PC-9 (cell line): ENCODE measurements around the gene CACNA1G. TPM values are rescaled to one million over a fixed set of nuclear protein-coding genes. Genes with fewer than 3 reads are reported as not detected.

Source experiments
- BruUV-seq: library from RNA; stranded (reverse); fragments of 400-500 nt; replicated peaks from 2 replicates; lab custom pipeline; 2021; lab: Mats Ljungman, UMichigan
- CTCF ChIA-PET: fragments of 300-600 bp; sonication (Branson Sonifier 250); formaldehyde crosslinking; loops from one replicate; lab custom pipeline; 2022; ENCODE audit warnings: antibody characterized with exemption; lab: Charles Lee
- POLR2A ChIA-PET: fragments of 300-600 bp; sonication (Branson Sonifier 250); formaldehyde crosslinking; loops from one replicate; lab custom pipeline; 2022; ENCODE audit warnings: antibody characterized with exemption; ENCODE audit not compliant: unreplicated experiment; lab: Charles Lee
- DNase-seq, 2 experiments: peaks; one replicate each; pipeline versions ENCODE4 v3.0.0 to v3.0.0-alpha.2; 2015 to 2022; ENCODE audit warnings: mixed read lengths in 1 of 2
- H2AFZ ChIP-seq: fragments of 200-600 bp; sonication (generic); 2 replicates; pipeline ENCODE4 v1.8.1; 2017; ENCODE audit warnings: antibody characterized with exemption
- H3F3A ChIP-seq: fragments of 200-600 bp; sonication (generic); 2 replicates; pipeline ENCODE4 v1.8.1; 2017; ENCODE audit warnings: antibody characterized with exemption, mild to moderate bottlenecking, low read depth; ENCODE audit not compliant: insufficient read depth
- H3K27ac ChIP-seq: fragments of 200-600 bp; sonication (generic); 2 replicates; pipeline ENCODE4 v1.6.1; 2016; ENCODE audit warnings: mixed run types
- H3K27me3 ChIP-seq: fragments of 200-600 bp; sonication (generic); 2 replicates; pipeline ENCODE4 v1.6.1; 2016; ENCODE audit warnings: low read depth, mixed run types; ENCODE audit not compliant: insufficient read depth
- H3K36me3 ChIP-seq: fragments of 200-600 bp; sonication (generic); 2 replicates; pipeline ENCODE4 v1.6.1; 2016; ENCODE audit warnings: low read depth, mixed run types
- H3K4me1 ChIP-seq: fragments of 200-600 bp; sonication (generic); replicated peaks from 2 replicates; pipeline ENCODE4 v1.6.1; 2016; ENCODE audit warnings: mixed run types; ENCODE audit not compliant: insufficient read depth
- H3K4me2 ChIP-seq: fragments of 200-600 bp; sonication (generic); 2 replicates; pipeline ENCODE4 v1.6.1; 2017; ENCODE audit warnings: mixed run types
- H3K4me3 ChIP-seq: fragments of 200-600 bp; sonication (generic); 2 replicates; pipeline ENCODE4 v1.6.1; 2016; ENCODE audit warnings: mixed run types
- H3K79me2 ChIP-seq: fragments of 200-600 bp; sonication (generic); 2 replicates; pipeline ENCODE4 v1.6.1; 2017; ENCODE audit warnings: low read depth, mixed run types
- H3K9me2 ChIP-seq: fragments of 200-600 bp; sonication (generic); 2 replicates; pipeline ENCODE4 v1.8.1; 2017; ENCODE audit warnings: mild to moderate bottlenecking; ENCODE audit not compliant: insufficient read depth
- H3K9me3 ChIP-seq: fragments of 200-600 bp; sonication (generic); 2 replicates; pipeline ENCODE4 v1.8.1; 2016; ENCODE audit warnings: low read depth; ENCODE audit not compliant: insufficient read depth
- H4K20me1 ChIP-seq: fragments of 200-600 bp; sonication (generic); 2 replicates; pipeline ENCODE4 v1.8.1; 2017; ENCODE audit not compliant: insufficient read depth
- CTCF ChIP-seq: fragments of 200-600 bp; sonication (generic); conservative IDR thresholded peaks from 2 replicates; pipeline ENCODE4 v1.6.1; 2017; ENCODE audit warnings: mixed run types, antibody characterized with exemption, mild to moderate bottlenecking, moderate library complexity
- EZH2 ChIP-seq: fragments of 200-600 bp; sonication (generic); IDR thresholded peaks from 2 replicates; pipeline ENCODE4 v1.8.0; 2017; ENCODE audit warnings: antibody characterized with exemption, low read depth
- intact Hi-C: fragments of 100-400 bp; cut with micrococcal nuclease; formaldehyde crosslinking; loops from one replicate; pipeline ENCODE4 v1.10.0; 2022; ENCODE audit not compliant: unreplicated experiment
- total RNA-seq: library from RNA; stranded (reverse); gene quantifications from 2 replicates; pipeline ENCODE4 v1.2.3, GENCODE V29; 2021

The CACNA1G gene
- total RNA-seq, 1 experiment from 2014 or later, result 0.46 TPM

GRCh38 chr17:50594892-50595291 is 34.4 kb downstream of the CACNA1G start:
- Histone ChIP-seq H3K4me2 (no peak overlapping the region), H3K4me1 (no peaks in the 10 kb centered on the region), H3K9me3 (no peaks in the 10 kb centered on the region), H3K36me3 (no peaks in the 10 kb centered on the region), H3K27ac (no peak overlapping the region), H3K9me2 (no peaks in the 10 kb centered on the region), H3K4me3 (no peak overlapping the region), H4K20me1 (no peaks in the 10 kb centered on the region), H3K79me2 (no peaks in the 10 kb centered on the region), H3F3A (no peaks in the 10 kb centered on the region), H2AFZ (no peak overlapping the region), H3K27me3 (peaks cover 45% of the 10 kb centered on the region)
- intact Hi-C loops, result no loop called here
- no peak for DNase-seq
- no TSS peak for BruUV-seq
- TF ChIP-seq CTCF (no peak), EZH2 (no peak)
- ChIA-PET POLR2A (no interaction called here), CTCF (no interaction called here)

GRCh38 chr17:50596191-50597037 is 35.9 kb downstream of the CACNA1G start:
- ChIA-PET CTCF (no interaction called here), POLR2A (no interaction called here)
- Histone ChIP-seq H3K27me3 (peaks cover 58% of the 10 kb centered on the region), H4K20me1 (no peaks in the 10 kb centered on the region), H3F3A (no peaks in the 10 kb centered on the region), H3K9me3 (no peaks in the 10 kb centered on the region), H2AFZ (no peak overlapping the region), H3K4me3 (no peak overlapping the region), H3K36me3 (no peaks in the 10 kb centered on the region), H3K9me2 (no peaks in the 10 kb centered on the region), H3K27ac (no peak overlapping the region), H3K79me2 (no peaks in the 10 kb centered on the region), H3K4me2 (no peak overlapping the region), H3K4me1 (no peaks in the 10 kb centered on the region)
- intact Hi-C loops, result no loop called here
- DNase-seq, result no peak
- no TSS peak for BruUV-seq
- no peak for TF ChIP-seq EZH2
- TF ChIP-seq CTCF, result no peak

- intact Hi-C loops, result no loop called here
- no peaks in the 10 kb centered on the region for H4K20me1 ChIP-seq
- no peaks in the 10 kb centered on the region for H3K9me3 ChIP-seq
- H3F3A ChIP-seq, result no peaks in the 10 kb centered on the region
- no peaks in the 10 kb centered on the region for H3K4me1 ChIP-seq
- H3K27me3 ChIP-seq, result peaks cover 63% of the 10 kb centered on the region
- ChIA-PET CTCF (no interaction called here), POLR2A (no interaction called here)
- no TSS peak for BruUV-seq
- H3K27ac ChIP-seq, result no peak overlapping the region
- no peaks in the 10 kb centered on the region for H3K9me2 ChIP-seq
- H3K79me2 ChIP-seq, result no peaks in the 10 kb centered on the region
- TF ChIP-seq EZH2 (no peak), CTCF (no peak)
- no peaks in the 10 kb centered on the region for H3K36me3 ChIP-seq
- no peak overlapping the region for H2AFZ ChIP-seq
- H3K4me3 ChIP-seq, result no peak overlapping the region
- no peak overlapping the region for H3K4me2 ChIP-seq
- no peak for DNase-seq
These were observed 38.0 kb downstream of the CACNA1G start for GRCh38 chr17:50598487-50598886.
